ENCODE measurements around the gene EFHC1. TPM values are rescaled to one million over a fixed set of nuclear protein-coding genes. Genes with fewer than 3 reads are reported as not detected.

The EFHC1 gene
- total RNA-seq, 2 donors from 2014 or later: 19.4 to 23.5 TPM

GRCh38 chr6:52417675-52418111, 2.4 kb upstream of the EFHC1 start:
- no peak for DNase-seq (ENCODE audit: low spot score)
- H3K27me3 ChIP-seq (replicated peaks; ENCODE audit: insufficient read depth): no peaks in the 10 kb centered on the region

DNA sequence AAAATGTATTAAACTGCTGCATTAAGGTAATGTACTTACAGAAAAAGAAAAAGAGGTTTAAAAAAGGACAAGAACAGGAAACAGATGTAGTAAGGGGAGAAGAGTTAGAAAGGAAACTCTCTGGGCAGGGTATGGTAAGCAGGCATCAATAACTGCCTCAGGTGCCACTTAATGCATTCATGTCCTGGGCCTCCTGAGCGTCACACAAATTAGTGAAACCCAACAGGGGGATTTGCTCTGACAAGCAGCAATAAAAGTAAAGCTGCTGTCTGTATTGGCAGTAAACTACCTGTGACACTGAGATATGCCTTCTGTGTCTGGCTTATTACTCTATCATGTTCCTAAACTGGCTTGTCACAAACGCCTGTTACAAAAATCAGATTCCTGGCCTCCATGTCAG, 1.5 kb upstream of the EFHC1 start:
- intact Hi-C loops (cut with DNase I): loop anchor here (2.0 kb wide), 1 partner anchor 178 kb away; no protein-coding TSS in a partner anchor
- no peak overlapping the region for H3K27ac ChIP-seq
- 67% methylated on average over 2 of the region's 2 CpGs for WGBS

More at GRCh38 chr6:52417675-52418111, 2.4 kb upstream of the EFHC1 start:
- Histone ChIP-seq H3K27ac (no peak overlapping the region), H3K36me3 (no peaks in the 10 kb centered on the region), H3K4me1 (replicated peaks) (no peaks in the 10 kb centered on the region), H3K9me3 (no peaks in the 10 kb centered on the region), H3K4me3 (no peak overlapping the region)
- intact Hi-C loops (cut with DNase I): loop anchor here (2.0 kb wide), 2 partner anchors 179 to 247 kb away; no protein-coding TSS in a partner anchor
- no peak for TF ChIP-seq POLR2A (IDR thresholded peaks at IDR 0.05)
- 89% methylated on average over 5 of the region's 5 CpGs for WGBS

DNA sequence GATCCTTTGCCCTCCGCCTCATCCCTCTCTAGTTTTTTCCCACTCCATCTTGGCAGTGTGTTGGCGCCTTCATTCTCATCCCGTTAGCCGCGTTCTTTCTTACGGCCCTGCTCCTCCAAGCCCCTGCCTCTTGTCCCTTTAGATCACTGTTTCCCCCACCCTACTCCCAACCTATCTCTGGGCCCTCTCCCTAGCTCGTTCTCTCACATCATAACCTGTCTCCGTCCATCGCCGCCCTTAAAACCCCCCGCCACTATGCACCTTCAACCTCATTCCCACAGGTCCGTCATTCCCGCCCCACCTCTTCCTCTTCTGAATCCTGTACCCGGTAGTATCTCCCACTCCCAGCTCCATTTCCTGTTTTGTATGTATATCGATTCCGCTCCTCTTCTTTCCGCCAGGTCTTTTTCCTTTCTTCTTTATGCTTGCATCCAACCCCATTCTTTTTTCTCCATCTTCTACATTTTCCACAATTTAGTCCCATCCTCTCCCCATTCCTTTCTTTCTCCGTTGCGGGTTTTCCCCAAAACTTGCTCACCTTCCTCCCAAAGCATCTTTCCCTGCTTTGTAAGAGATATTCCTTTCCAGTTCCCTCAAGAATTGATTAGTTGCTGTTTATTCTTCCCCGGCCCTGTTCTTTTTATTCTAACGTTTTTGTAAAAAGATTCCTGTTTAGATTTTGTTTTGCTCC, 671 bp downstream of the EFHC1 start:
- Histone ChIP-seq H3K4me1 (replicated peaks) (no peaks in the 10 kb centered on the region), H3K27ac (peak overlapping the region in 1 of 2 donors; percentile 50), H3K36me3 (no peaks in the 10 kb centered on the region), H3K4me3 (peak overlapping the region; percentile 45 to 65), H3K27me3 (replicated peaks; ENCODE audit: insufficient read depth) (no peaks in the 10 kb centered on the region), H3K9me3 (no peaks in the 10 kb centered on the region)
- intact Hi-C loops (cut with DNase I): loop anchor here (1.0 to 5.0 kb wide), 2 partner anchors 81 to 156 kb away; partner anchors contain the start of gene TRAM2
- WGBS: 3% methylated on average over 21 of the region's 21 CpGs
- TF ChIP-seq POLR2A (IDR thresholded peaks at IDR 0.05): no peak
- no peak for TF ChIP-seq POLR2AphosphoS5 (IDR thresholded peaks at IDR 0.05)
- no peak for TF ChIP-seq CTCF (IDR thresholded peaks at IDR 0.05)
- DNase-seq (ENCODE audit: low spot score): peak; percentile 17

More for the DNA sequence above, 1.5 kb upstream of the EFHC1 start:
- H3K4me1 ChIP-seq (replicated peaks): no peaks in the 10 kb centered on the region
- H3K4me3 ChIP-seq: no peak overlapping the region
- no peaks in the 10 kb centered on the region for H3K9me3 ChIP-seq
- TF ChIP-seq POLR2AphosphoS5 (IDR thresholded peaks at IDR 0.05) (no peak), CTCF (IDR thresholded peaks at IDR 0.05) (no peak), POLR2A (IDR thresholded peaks at IDR 0.05) (no peak)
- DNase-seq (ENCODE audit: low spot score): no peak
- H3K27me3 ChIP-seq (replicated peaks; ENCODE audit: insufficient read depth): no peaks in the 10 kb centered on the region
- H3K36me3 ChIP-seq: no peaks in the 10 kb centered on the region

DNA sequence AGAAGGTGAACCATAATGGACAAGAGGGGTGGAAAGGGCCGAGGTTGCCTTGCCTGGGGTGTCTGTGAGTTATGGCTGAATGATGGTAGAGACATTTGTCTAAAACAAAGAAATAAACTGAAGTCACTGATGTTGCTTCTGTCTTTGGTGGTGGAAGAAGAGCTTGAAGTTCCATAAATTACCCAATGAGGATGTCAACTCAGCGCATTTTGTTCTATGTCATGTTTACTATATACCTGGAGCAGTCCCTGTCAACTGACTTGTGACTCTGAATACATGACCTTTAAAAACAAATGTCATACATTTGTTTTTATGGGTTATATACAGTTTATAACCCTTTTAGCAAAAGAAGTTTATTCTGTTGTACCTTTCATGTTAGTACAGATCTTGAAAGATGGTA, 2.0 kb downstream of the EFHC1 start:
- Histone ChIP-seq H3K36me3 (no peaks in the 10 kb centered on the region), H3K27ac (no peak overlapping the region), H3K9me3 (no peaks in the 10 kb centered on the region), H3K4me1 (replicated peaks) (no peaks in the 10 kb centered on the region), H3K27me3 (replicated peaks; ENCODE audit: insufficient read depth) (no peaks in the 10 kb centered on the region), H3K4me3 (no peak overlapping the region)
- WGBS: 100% methylated on average over 2 of the region's 2 CpGs
- TF ChIP-seq POLR2AphosphoS5 (IDR thresholded peaks at IDR 0.05): no peak
- TF ChIP-seq POLR2A (IDR thresholded peaks at IDR 0.05): no peak
- no peak for TF ChIP-seq CTCF (IDR thresholded peaks at IDR 0.05)
- DNase-seq (ENCODE audit: low spot score): no peak
- intact Hi-C loops (cut with DNase I): loop anchor here (5.0 kb wide), 1 partner anchor 80 kb away; no protein-coding TSS in a partner anchor

- no peak overlapping the region for H3K27ac ChIP-seq
These were observed 3.3 kb downstream of the EFHC1 start for GRCh38 chr6:52423448-52423847.

More at GRCh38 chr6:52423448-52423847, 3.3 kb downstream of the EFHC1 start:
- Histone ChIP-seq H3K36me3 (no peaks in the 10 kb centered on the region), H3K9me3 (no peaks in the 10 kb centered on the region), H3K4me1 (replicated peaks) (no peaks in the 10 kb centered on the region), H3K4me3 (no peak overlapping the region), H3K27me3 (replicated peaks; ENCODE audit: insufficient read depth) (no peaks in the 10 kb centered on the region)
- intact Hi-C loops (cut with DNase I): loop anchor here (5.0 kb wide), 1 partner anchor 79 kb away; no protein-coding TSS in a partner anchor
- no peak for DNase-seq (ENCODE audit: low spot score)
- TF ChIP-seq CTCF (IDR thresholded peaks at IDR 0.05): no peak
- no peak for TF ChIP-seq POLR2AphosphoS5 (IDR thresholded peaks at IDR 0.05)
- TF ChIP-seq POLR2A (IDR thresholded peaks at IDR 0.05): no peak
- WGBS: 65% methylated on average over 3 of the region's 3 CpGs

Measured in prostate gland (tissue), 2 donors.